Ovary (tissue), 9 donors: ENCODE measurements around the gene B3GNT5. TPM values are rescaled to one million over a fixed set of nuclear protein-coding genes. Genes with fewer than 3 reads are reported as not detected.

Source experiments
- DNase-seq, 5 donors: peaks; one replicate each; pipeline ENCODE4 v3.0.0-alpha.2; 2019 to 2020
- H3K27ac ChIP-seq, 2 donors: fragments of 200-600 bp; one replicate each; pipeline versions ENCODE4 v1.5.1 to v1.8.0; 2019 to 2022
- H3K27me3 ChIP-seq: fragments of 200-600 bp; one replicate; pipeline ENCODE4 v1.8.0; 2022
- H3K36me3 ChIP-seq: fragments of 200-600 bp; sonication (generic); one replicate; pipeline ENCODE4 v1.5.1; 2019
- H3K4me1 ChIP-seq: one replicate; pipeline ENCODE4 v1.8.1; 2013; ENCODE audit warnings: mild to moderate bottlenecking, moderate library complexity; ENCODE audit not compliant: insufficient read depth
- H3K4me3 ChIP-seq: fragments of 200-600 bp; sonication (generic); one replicate; pipeline ENCODE4 v1.5.1; 2017
- H3K9me3 ChIP-seq, 2 donors: fragments of 200-600 bp in 1 of 2; sonication (generic) in 1 of 2; one replicate each; pipeline versions ENCODE4 v1.5.1 to v1.8.1; 2013 to 2019; ENCODE audit warnings: mild to moderate bottlenecking in 1 of 2, moderate library complexity in 1 of 2
- EP300 ChIP-seq: sonication (generic); formaldehyde crosslinking; IDR thresholded peaks from one replicate; pipeline ENCODE4 v1.6.1; 2017; ENCODE audit warnings: antibody characterized with exemption
- POLR2A ChIP-seq: fragments of 450-650 bp; IDR thresholded peaks from one replicate; pipeline ENCODE4 v1.6.1; 2017; ENCODE audit warnings: antibody characterized with exemption, mild to moderate bottlenecking, moderate library complexity
- WGBS, 3 donors: extraction: QIAGEN DNeasy Blood & Tissue Kit in 1 of 3; methylation state at CpG; one replicate each; pipeline versions ENCODE4 v1.1.5 to v1.1.7; 2013 to 2017; 5-methylcytosine and 5-hydroxymethylcytosine counted together
- intact Hi-C, 4 donors: fragments of 100-400 bp; cut with DNase I; formaldehyde crosslinking; loops; one replicate each; pipeline versions ENCODE4 v1.11.0 to v1.15.1; 2022 to 2023
- polyA plus RNA-seq, 2 donors: library from polyadenylated mRNA; stranded (reverse); fragments of 200-250 nt in 1 of 2; fragments of 350-450 nt in 1 of 2; fragmentation: Illumina TruSeq in 1 of 2; extraction: RNeasy Lipid Tissue Mini Kit (QIAGEN cat#74804) in 1 of 2; gene quantifications; one replicate each; pipeline ENCODE4 v1.2.3, GENCODE V29; 2013 to 2014
- total RNA-seq, 7 donors: library from RNA; depleted of rRNA in 2 of 7; stranded (reverse); fragments of >200 nt in 2 of 7; fragmentation: NEBNext Ultra II Directional in 3 of 7; extraction: Animal tissue kit (Norgen Biotek cat#: 25700) in 3 of 7; gene quantifications; one replicate each; pipeline versions ENCODE4 v1.1.0 to v1.2.4, GENCODE V29; 2016 to 2023
- TF ChIP-seq, protein P1 (sequence below), 3 donors: fragments of 450-650 bp in 2 of 3; fragments of 200-600 bp in 1 of 3; IDR thresholded peaks; one replicate each; pipeline versions ENCODE4 v1.5.1 to v1.8.0; 2016 to 2022; ENCODE audit warnings: antibody characterized with exemption in 3 of 3, mild to moderate bottlenecking in 1 of 3
- donor health status: DM: no; HTN: no; CAD: no; lungs with moderate emphysema.
- donor health status: DM: no; HTN: no; CAD: no.
- donor health status: Bipolar disorder and iron deficiency.
- donor health status: DM: yes; HTN: yes; CAD: no.
- donor health status: DM: no; HTN: no; CAD: no.
- donor health status: DM: yes; HTN: yes; CAD: no.

Gene B3GNT5
- total and polyA plus RNA-seq, 9 donors: 4.1 to 12.9 (median 6.8) TPM

DNA sequence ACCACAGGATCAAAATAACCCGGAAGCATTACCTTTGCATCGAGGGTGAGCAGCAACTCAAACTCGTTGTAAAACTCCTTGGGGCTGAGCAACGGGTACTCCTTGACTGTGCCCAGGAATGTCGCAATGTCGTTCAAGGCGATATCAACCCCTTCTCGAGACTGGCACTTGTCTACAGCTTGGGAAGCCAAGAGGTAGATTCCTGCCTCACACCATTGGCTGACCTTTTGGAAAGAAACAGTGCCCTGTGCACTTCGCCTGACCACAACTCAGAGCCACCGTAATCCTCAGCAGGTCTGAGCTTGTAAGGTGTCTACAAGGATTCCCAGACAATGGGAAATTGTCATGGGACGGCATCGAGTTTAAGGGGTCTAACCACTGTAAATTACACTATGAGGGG lies 43.9 kb downstream of the B3GNT5 start:
- no peaks in the 10 kb centered on the region for H3K4me1 ChIP-seq
- no peaks in the 10 kb centered on the region for H3K9me3 ChIP-seq
- no peaks in the 10 kb centered on the region for H3K36me3 ChIP-seq
- no peak for DNase-seq
- H3K27ac ChIP-seq: no peak overlapping the region
- no peaks in the 10 kb centered on the region for H3K27me3 ChIP-seq
- TF ChIP-seq POLR2A: no peak
- TF ChIP-seq EP300: no peak
- TF ChIP-seq, protein P1, sequence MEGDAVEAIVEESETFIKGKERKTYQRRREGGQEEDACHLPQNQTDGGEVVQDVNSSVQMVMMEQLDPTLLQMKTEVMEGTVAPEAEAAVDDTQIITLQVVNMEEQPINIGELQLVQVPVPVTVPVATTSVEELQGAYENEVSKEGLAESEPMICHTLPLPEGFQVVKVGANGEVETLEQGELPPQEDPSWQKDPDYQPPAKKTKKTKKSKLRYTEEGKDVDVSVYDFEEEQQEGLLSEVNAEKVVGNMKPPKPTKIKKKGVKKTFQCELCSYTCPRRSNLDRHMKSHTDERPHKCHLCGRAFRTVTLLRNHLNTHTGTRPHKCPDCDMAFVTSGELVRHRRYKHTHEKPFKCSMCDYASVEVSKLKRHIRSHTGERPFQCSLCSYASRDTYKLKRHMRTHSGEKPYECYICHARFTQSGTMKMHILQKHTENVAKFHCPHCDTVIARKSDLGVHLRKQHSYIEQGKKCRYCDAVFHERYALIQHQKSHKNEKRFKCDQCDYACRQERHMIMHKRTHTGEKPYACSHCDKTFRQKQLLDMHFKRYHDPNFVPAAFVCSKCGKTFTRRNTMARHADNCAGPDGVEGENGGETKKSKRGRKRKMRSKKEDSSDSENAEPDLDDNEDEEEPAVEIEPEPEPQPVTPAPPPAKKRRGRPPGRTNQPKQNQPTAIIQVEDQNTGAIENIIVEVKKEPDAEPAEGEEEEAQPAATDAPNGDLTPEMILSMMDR (IDR thresholded peaks at IDR 0.05): no peak
- whole genome bisulfite sequencing, 3 donors: 92 to 97% (median 94%) methylated on average over 12 of the region's 12 CpGs
- intact Hi-C loops: loop anchor here in 1 of 4 donors (10.0 kb wide), 1 partner anchor 62 kb away; no protein-coding TSS in a partner anchor
- no peak overlapping the region for H3K4me3 ChIP-seq

DNA sequence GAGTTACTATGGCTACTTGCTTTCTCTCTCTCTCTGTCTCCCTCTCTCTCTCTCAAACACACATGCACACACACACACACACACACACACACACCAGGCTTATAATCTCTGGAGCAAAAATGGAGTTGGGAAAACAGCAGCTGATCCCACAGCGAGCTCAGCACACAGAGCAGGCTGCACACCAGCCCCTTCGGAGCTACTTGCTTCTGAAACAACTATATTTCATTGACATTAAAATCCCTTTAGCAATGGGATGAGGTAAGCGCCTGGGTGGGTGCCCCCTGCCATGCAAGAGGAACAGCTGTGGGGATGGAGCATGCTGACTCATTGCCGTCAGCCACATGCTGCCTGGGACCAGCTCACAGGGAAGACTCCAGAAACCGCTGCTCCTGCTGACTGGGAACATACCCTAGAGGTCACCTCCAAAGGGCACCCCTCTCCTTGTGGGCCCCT lies 45.7 kb downstream of the B3GNT5 start:
- TF ChIP-seq POLR2A: no peak
- TF ChIP-seq EP300: no peak
- TF ChIP-seq, protein P1 (IDR thresholded peaks at IDR 0.05): no peak
- no peaks in the 10 kb centered on the region for H3K27me3 ChIP-seq
- intact Hi-C loops: loop anchor here in 1 of 4 donors (10.0 kb wide), 1 partner anchor 64 kb away; no protein-coding TSS in a partner anchor
- peak in 2 of 5 donors; percentile 12 to 25 for DNase-seq
- no peak overlapping the region for H3K27ac ChIP-seq
- 58 to 70% (median 64%) methylated on average over 5 of the region's 5 CpGs for WGBS, 3 donors
- H3K4me3 ChIP-seq: no peak overlapping the region
- H3K36me3 ChIP-seq: no peaks in the 10 kb centered on the region
- H3K9me3 ChIP-seq: no peaks in the 10 kb centered on the region
- H3K4me1 ChIP-seq: no peaks in the 10 kb centered on the region

DNA sequence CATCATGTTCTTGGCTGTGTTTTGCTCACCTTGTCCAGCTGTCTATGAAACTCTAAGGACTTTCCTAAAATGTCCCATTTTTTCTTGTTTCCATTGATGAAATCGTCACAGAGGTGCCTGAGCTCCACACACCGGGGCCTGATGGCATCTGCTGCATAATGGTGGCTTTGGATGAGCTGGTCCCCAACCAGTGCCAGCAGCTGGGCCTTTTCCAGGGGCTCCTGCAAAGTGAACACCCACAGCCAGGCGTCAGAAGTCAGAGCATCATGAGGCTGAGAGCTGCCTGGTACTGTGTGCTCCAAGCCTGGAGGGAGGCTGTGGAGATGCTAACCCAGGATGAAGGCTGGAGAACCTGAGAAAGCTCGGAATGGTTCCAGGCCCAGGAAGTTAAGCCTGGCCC lies 46.9 kb downstream of the B3GNT5 start:
- DNase-seq: no peak
- Histone ChIP-seq H3K4me3 (no peak overlapping the region), H3K9me3 (no peaks in the 10 kb centered on the region), H3K4me1 (no peaks in the 10 kb centered on the region), H3K36me3 (no peaks in the 10 kb centered on the region), H3K27ac (no peak overlapping the region), H3K27me3 (no peaks in the 10 kb centered on the region)
- intact Hi-C loops: loop anchor here in 1 of 4 donors (10.0 kb wide), 1 partner anchor 65 kb away; no protein-coding TSS in a partner anchor
- WGBS, 3 donors: 94 to 98% (median 97%) methylated on average over 4 of the region's 4 CpGs
- TF ChIP-seq POLR2A: no peak
- TF ChIP-seq, protein P1 (IDR thresholded peaks at IDR 0.05): no peak
- TF ChIP-seq EP300: no peak

DNA sequence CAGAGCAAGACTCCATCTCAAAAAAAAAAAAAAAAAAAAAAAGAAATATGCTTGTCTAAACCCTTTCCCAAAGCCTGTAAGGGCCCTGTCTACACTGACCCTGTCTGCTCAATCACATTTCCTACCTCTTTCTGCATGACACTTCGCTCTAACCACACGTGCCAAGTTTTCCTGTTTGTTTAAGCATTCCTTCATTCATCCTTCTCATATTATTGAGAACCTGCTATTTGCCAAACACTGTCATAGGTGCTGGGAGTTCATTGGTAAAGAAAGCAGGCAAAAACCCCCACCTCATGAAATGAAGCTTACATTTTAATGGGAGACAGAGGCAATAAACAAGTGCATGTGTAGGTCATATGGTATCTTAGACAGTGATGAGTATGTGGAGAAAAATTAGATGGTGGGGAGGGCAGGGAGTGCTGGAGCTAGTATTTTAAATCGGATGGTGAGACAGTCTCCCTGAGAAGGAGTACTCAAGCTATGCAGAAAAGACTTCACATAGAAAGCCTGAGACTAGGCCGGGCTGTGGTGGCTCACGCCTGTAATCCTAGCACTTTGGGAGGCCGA lies 48.0 kb downstream of the B3GNT5 start:
- no peak for DNase-seq
- intact Hi-C loops: no loop called here

More for the DNA sequence above, 48.0 kb downstream of the B3GNT5 start:
- no peak overlapping the region for H3K27ac ChIP-seq
- H3K27me3 ChIP-seq: no peaks in the 10 kb centered on the region
- H3K4me3 ChIP-seq: no peak overlapping the region
- H3K36me3 ChIP-seq: no peaks in the 10 kb centered on the region
- H3K9me3 ChIP-seq: no peaks in the 10 kb centered on the region
- WGBS, 3 donors: 84 to 88% (median 85%) methylated on average over 6 of the region's 6 CpGs
- TF ChIP-seq, protein P1 (IDR thresholded peaks at IDR 0.05): no peak
- TF ChIP-seq POLR2A (no peak), EP300 (no peak)
- no peaks in the 10 kb centered on the region for H3K4me1 ChIP-seq
